ENCODE data around the gene FILIP1L.

Gene FILIP1L

GRCh38 chr3:100033184-100033583 lies 81.1 kb downstream of the FILIP1L start:
- TF ChIP-seq CTCF (IDR thresholded peaks at IDR 0.05) = no peak

GRCh38 chr3:100032243-100032642 lies 82.1 kb downstream of the FILIP1L start:
- TF ChIP-seq CTCF (IDR thresholded peaks at IDR 0.05) = no peak

- no peak for TF ChIP-seq CTCF (IDR thresholded peaks at IDR 0.05)
These were observed 83.3 kb downstream of the FILIP1L start for GRCh38 chr3:100030914-100031425.

- TF ChIP-seq CTCF (IDR thresholded peaks at IDR 0.05) = no peak
These were observed 84.0 kb downstream of the FILIP1L start for GRCh38 chr3:100030346-100030745.

- no peak for TF ChIP-seq CTCF (IDR thresholded peaks at IDR 0.05)
These were observed 84.6 kb downstream of the FILIP1L start for GRCh38 chr3:100029689-100030088.

GRCh38 chr3:100029052-100029451 lies 85.2 kb downstream of the FILIP1L start:
- no peak for TF ChIP-seq CTCF (IDR thresholded peaks at IDR 0.05)

GRCh38 chr3:100027321-100027720 lies 87.0 kb downstream of the FILIP1L start:
- TF ChIP-seq CTCF (IDR thresholded peaks at IDR 0.05) = no peak
